Articular chondrocyte of knee joint (primary cell): ENCODE measurements around the gene NKAIN4. TPM values are rescaled to one million over a fixed set of nuclear protein-coding genes. Genes with fewer than 3 reads are reported as not detected.

Experiments
- small RNA-seq: library from RNA; depleted of rRNA; stranded (forward); fragments of <200 nt; gene quantifications from one replicate; pipeline ENCODE3, GENCODE V24; 2012
- total RNA-seq: library from RNA; depleted of rRNA; stranded (reverse); fragments of >200 nt; gene quantifications from 2 replicates; pipeline ENCODE4 v1.2.3, GENCODE V29; 2012

NKAIN4 gene
- not detected in 2 replicates for total RNA-seq

GRCh38 chr20:63254232-63254605 is at the start of gene NKAIN4:
Gene NKAIN4, minus strand, starts transcription at chr20:63254463. Its CDS starts 13 bp downstream, at chr20:63254450.

GRCh38 chr20:63292904-63293303 is 38.6 kb upstream of the NKAIN4 start, which contains the start of gene COL20A1:
Gene COL20A1, plus strand, starts transcription at chr20:63293186. Its CDS starts 1,922 bp downstream, at chr20:63295108.

GRCh38 chr20:63272105-63273058 is 18.1 kb upstream of the NKAIN4 start, which contains the start of gene ARFGAP1:
Gene ARFGAP1, plus strand, starts transcription at chr20:63272813. Its CDS starts 2,768 bp downstream, at chr20:63275581.

GRCh38 chr20:63235399-63235983 is 18.8 kb downstream of the NKAIN4 start, which contains the start of gene BIRC7:
Gene BIRC7, plus strand, starts transcription at chr20:63235905. Its CDS starts 192 bp downstream, at chr20:63236097.

GRCh38 chr20:63216041-63216848 is 38.0 kb downstream of the NKAIN4 start, which contains the start of gene YTHDF1:
Gene YTHDF1, minus strand, starts transcription at chr20:63216131. Its CDS starts 239 bp downstream, at chr20:63215892.

Small RNA genes lying within 50 kb of the gene (small RNA-seq; reads per million reads assigned to genes)
- gene MIR3196 (not detected), gene MIR4326 (not detected)

Other genes with a start within 250 kb of the NKAIN4 start
- gene BHLHE23, start 247.5 kb downstream of the NKAIN4 start, total RNA-seq = not detected in 2 replicates
- 25.6 and 28.1 TPM in 2 replicates for gene YTHDF1, start 38.3 kb downstream of the NKAIN4 start, total RNA-seq
- gene BIRC7, start 18.6 kb downstream of the NKAIN4 start, total RNA-seq = not detected in 2 replicates
- 49.9 and 59.8 TPM in 2 replicates for gene ARFGAP1, start 18.4 kb upstream of the NKAIN4 start, total RNA-seq
- gene COL20A1, start 38.7 kb upstream of the NKAIN4 start, total RNA-seq = not detected in 2 replicates
- not detected in 2 replicates for gene CHRNA4, start 106.9 kb upstream of the NKAIN4 start, total RNA-seq
- under 0.01 TPM in 1 of 2 replicates, not detected in the other for gene KCNQ2, start 218.2 kb upstream of the NKAIN4 start, total RNA-seq
- 0.13 TPM in 1 of 2 replicates, not detected in the other for gene EEF1A2, start 244.6 kb upstream of the NKAIN4 start, total RNA-seq